Left lung (tissue), 10 donors: ENCODE measurements around the gene CCDC185. TPM values are rescaled to one million over a fixed set of nuclear protein-coding genes. Genes with fewer than 3 reads are reported as not detected.

ENCODE experiments used
- ATAC-seq: fragments of 200-7000 bp; cut with Tn5 transposase; one replicate; pipeline ENCODE4 v1.9.1; 2020; ENCODE audit warnings: moderate library complexity
- DNase-seq, 4 donors: peaks; one replicate each; pipeline ENCODE4 v3.0.0-alpha.2; 2013 to 2020
- H3K27ac ChIP-seq, 2 donors: fragments of 200-600 bp; sonication (generic) in 1 of 2; one replicate each; pipeline versions ENCODE4 v1.5.0 to v1.8.0; 2020 to 2021
- H3K27me3 ChIP-seq, 2 donors: fragments of 200-600 bp; sonication (generic) in 1 of 2; one replicate each; pipeline versions ENCODE4 v1.5.0 to v1.8.0; 2020 to 2021
- H3K36me3 ChIP-seq, 2 donors: fragments of 200-600 bp; sonication (generic) in 1 of 2; one replicate each; pipeline versions ENCODE4 v1.5.0 to v1.8.0; 2020 to 2021
- H3K4me1 ChIP-seq, 2 donors: fragments of 200-600 bp; one replicate each; pipeline ENCODE4 v1.8.0; 2021
- H3K4me3 ChIP-seq, 2 donors: fragments of 200-600 bp; sonication (generic) in 1 of 2; one replicate each; pipeline versions ENCODE4 v1.5.0 to v1.8.0; 2020 to 2021; ENCODE audit warnings: mild to moderate bottlenecking in 1 of 2
- H3K9me3 ChIP-seq, 2 donors: fragments of 200-600 bp; sonication (generic) in 1 of 2; one replicate each; pipeline versions ENCODE4 v1.5.0 to v1.8.0; 2020 to 2021
- CTCF ChIP-seq, 2 donors: fragments of 200-600 bp; sonication (generic) in 1 of 2; IDR thresholded peaks; one replicate each; pipeline versions ENCODE4 v1.5.0 to v1.8.0; 2021; ENCODE audit warnings: antibody characterized with exemption in 2 of 2
- intact Hi-C, 2 donors: fragments of 100-400 bp; cut with DNase I; formaldehyde crosslinking; loops; one replicate each; pipeline versions ENCODE4 v1.11.2 to v1.14.2; 2022
- polyA plus RNA-seq, 6 donors: library from polyadenylated mRNA; unstranded; fragments of 120-200 nt; gene quantifications; one replicate each; pipeline ENCODE4 v1.2.1, GENCODE V29; 2013; ENCODE audit not compliant: insufficient read length in 6 of 6
- total RNA-seq, 2 donors: library from RNA; stranded (reverse); fragmentation: NEBNext Ultra II Directional; extraction: Animal tissue kit (Norgen Biotek cat#: 25700); gene quantifications; one replicate each; pipeline ENCODE4 v1.2.1, GENCODE V29; 2021
- donor health status: DM: no; HTN: yes; CAD: no.
- donor health status: DM: no; HTN: no; CAD: no.

The CCDC185 gene
- total and polyA plus RNA-seq, 8 donors = 0.11 to 0.13 TPM; not detected in 6

GRCh38 chr1:223364685-223365382 lies 28.4 kb upstream of the CCDC185 start:
- Histone ChIP-seq H3K4me3 (peak overlapping the region; percentile 15 to 43), H3K9me3 (no peaks in the 10 kb centered on the region), H3K36me3 (no peaks in the 10 kb centered on the region), H3K27ac (no peak overlapping the region), H3K4me1 (peaks cover 15 to 19% of the 10 kb centered on the region in 2 donors), H3K27me3 (peaks cover 15 to 66% of the 10 kb centered on the region in 2 donors)
- ATAC-seq (peak; percentile 16), DNase-seq (peak in 1 of 4 donors; percentile 74)
- no peak for TF ChIP-seq CTCF (IDR thresholded peaks at IDR 0.05)
- intact Hi-C loops = no loop called here

- Histone ChIP-seq H3K27me3 (no peaks in the 10 kb centered on the region), H3K9me3 (peaks cover 0 to 11% of the 10 kb centered on the region in 2 donors), H3K27ac (no peak overlapping the region), H3K4me3 (no peak overlapping the region), H3K36me3 (no peaks in the 10 kb centered on the region), H3K4me1 (no peaks in the 10 kb centered on the region)
- DNase-seq (no peak), ATAC-seq (no peak)
- intact Hi-C loops = no loop called here
- no peak for TF ChIP-seq CTCF (IDR thresholded peaks at IDR 0.05)
These were observed 19.1 kb upstream of the CCDC185 start for GRCh38 chr1:223374064-223374610.

- DNase-seq (no peak), ATAC-seq (no peak)
- intact Hi-C loops = no loop called here
- H3K36me3 ChIP-seq = no peaks in the 10 kb centered on the region
- H3K27me3 ChIP-seq = no peaks in the 10 kb centered on the region
- TF ChIP-seq CTCF (IDR thresholded peaks at IDR 0.05) = no peak
- no peaks in the 10 kb centered on the region for H3K4me1 ChIP-seq
- H3K9me3 ChIP-seq = peaks cover 0 to 11% of the 10 kb centered on the region in 2 donors
- no peak overlapping the region for H3K4me3 ChIP-seq
- H3K27ac ChIP-seq = no peak overlapping the region
These were observed 14.5 kb upstream of the CCDC185 start for GRCh38 chr1:223378754-223379153.

- no peak overlapping the region for H3K27ac ChIP-seq
- peaks cover 0 to 30% of the 10 kb centered on the region in 2 donors for H3K27me3 ChIP-seq
- no peak for TF ChIP-seq CTCF (IDR thresholded peaks at IDR 0.05)
- no peaks in the 10 kb centered on the region for H3K9me3 ChIP-seq
- H3K4me1 ChIP-seq = no peaks in the 10 kb centered on the region
- H3K4me3 ChIP-seq = no peak overlapping the region
- intact Hi-C loops = no loop called here
- ATAC-seq (no peak), DNase-seq (no peak)
- no peaks in the 10 kb centered on the region for H3K36me3 ChIP-seq
These were observed 7.2 kb upstream of the CCDC185 start for GRCh38 chr1:223386013-223386412.

GRCh38 chr1:223390618-223391017 lies 2.6 kb upstream of the CCDC185 start:
- Histone ChIP-seq H3K9me3 (no peaks in the 10 kb centered on the region), H3K27ac (no peak overlapping the region), H3K36me3 (no peaks in the 10 kb centered on the region), H3K27me3 (peaks cover 15 to 71% of the 10 kb centered on the region in 2 donors), H3K4me1 (no peaks in the 10 kb centered on the region), H3K4me3 (no peak overlapping the region)
- intact Hi-C loops = no loop called here
- no peak for DNase-seq
- ATAC-seq = no peak
- no peak for TF ChIP-seq CTCF (IDR thresholded peaks at IDR 0.05)
